Stomach (tissue), 9 donors: Measurements from ENCODE around the gene ATN1. TPM values are rescaled to one million over a fixed set of nuclear protein-coding genes. Genes with fewer than 3 reads are reported as not detected.
A peak's percentile ranks its signal among the peaks of the same experiment; 100 is the strongest.

ENCODE experiments used
- DNase-seq, 2 donors: peaks; one replicate each; pipeline versions ENCODE4 v3.0.0 to v3.0.0-alpha.2; 2013 to 2019
- H3K27ac ChIP-seq, 5 donors: fragments of 200-600 bp in 4 of 5; sonication (generic) in 4 of 5; one replicate each; pipeline ENCODE4 v1.5.1; 2013 to 2019; ENCODE audit warnings: mild to moderate bottlenecking in 1 of 5, moderate library complexity in 1 of 5
- H3K27me3 ChIP-seq, 3 donors: fragments of 200-600 bp; sonication (generic); one replicate each; pipeline ENCODE4 v1.5.1; 2017 to 2019; ENCODE audit warnings: mixed run types in 1 of 3
- H3K36me3 ChIP-seq, 4 donors: fragments of 200-600 bp; sonication (generic); 1 replicate in 3 of 4; 2 replicates in 1 of 4; pipeline ENCODE4 v1.5.1; 2016 to 2019
- H3K4me1 ChIP-seq, 4 donors: fragments of 200-600 bp; sonication (generic); one replicate each; pipeline ENCODE4 v1.5.1; 2016 to 2019
- H3K4me3 ChIP-seq, 4 donors: fragments of 200-600 bp; sonication (generic) in 3 of 4; one replicate each; pipeline ENCODE4 v1.5.1; 2016 to 2019; ENCODE audit warnings: mild to moderate bottlenecking in 1 of 4
- H3K9me3 ChIP-seq, 4 donors: fragments of 200-600 bp; sonication (generic); one replicate each; pipeline ENCODE4 v1.5.1; 2016 to 2019
- CTCF ChIP-seq, 7 experiments: fragments of 450-650 bp in 4 of 7; fragments of 200-600 bp in 3 of 7; sonication (generic) in 3 of 7; IDR thresholded peaks; one replicate each; pipeline ENCODE4 v1.5.1; 2016 to 2019; ENCODE audit warnings: antibody characterized with exemption in 7 of 7, control low read depth in 2 of 7, mild to moderate bottlenecking in 1 of 7
- EP300 ChIP-seq: sonication (generic); formaldehyde crosslinking; IDR thresholded peaks from one replicate; pipeline ENCODE4 v1.6.1; 2017; ENCODE audit warnings: antibody characterized with exemption
- POLR2A ChIP-seq, 4 donors: fragments of 450-650 bp; IDR thresholded peaks; one replicate each; pipeline ENCODE4 v1.6.1; 2016; ENCODE audit warnings: antibody characterized with exemption in 4 of 4, control low read depth in 2 of 4, mild to moderate bottlenecking in 1 of 4, moderate library complexity in 1 of 4
- POLR2AphosphoS5 ChIP-seq, 3 donors: sonication (generic); formaldehyde crosslinking; IDR thresholded peaks; one replicate each; pipeline ENCODE4 v1.6.1; 2016; ENCODE audit warnings: antibody characterized with exemption in 3 of 3
- WGBS, 5 donors: extraction: QIAGEN DNeasy Blood & Tissue Kit in 3 of 5; methylation state at CpG; one replicate each; pipeline versions ENCODE4 v1.1.5 to v1.1.7; 2013 to 2018; 5-methylcytosine and 5-hydroxymethylcytosine counted together
- intact Hi-C: fragments of 100-400 bp; cut with DNase I; formaldehyde crosslinking; loops from one replicate; pipeline ENCODE4 v1.15.1; 2023; ENCODE audit warnings: low total_unique reads
- polyA plus RNA-seq, 3 donors: library from polyadenylated mRNA; stranded (reverse); fragments of 200-250 nt; gene quantifications; one replicate each; pipeline ENCODE4 v1.2.3, GENCODE V29; 2013
- total RNA-seq, 5 donors: library from RNA; depleted of rRNA; stranded (reverse); fragments of >200 nt; gene quantifications; one replicate each; pipeline versions ENCODE4 v1.1.0 to v1.2.3, GENCODE V29; 2014 to 2016
- donor health status: healthy with polysubstance abuse.
- donor health status: Bipolar disorder and iron deficiency.
- donor health status: healthy.

ATN1 gene
- total and polyA plus RNA-seq, 8 donors: 23.3 to 694 (median 73.5) TPM

GRCh38 chr12:6946033-6946919 is 18.5 kb downstream of the ATN1 start:
- Histone ChIP-seq H3K4me1 (peaks cover 27 to 82% (median 52%) of the 10 kb centered on the region in 4 donors), H3K27me3 (no peaks in the 10 kb centered on the region), H3K36me3 (peaks cover 6 to 17% (median 15%) of the 10 kb centered on the region in 4 donors), H3K9me3 (no peaks in the 10 kb centered on the region), H3K27ac (peak overlapping the region; percentile 90 to 99 (median 97)), H3K4me3 (peak overlapping the region; percentile 33 to 64 (median 42))
- 6 to 21% (median 13%) methylated on average over 30 to 32 of the region's 32 CpGs for WGBS, 5 donors
- DNase-seq: peak; percentile 97
- intact Hi-C loops: loop anchor here (10.0 kb wide), 1 partner anchor 169 kb away; no protein-coding TSS in a partner anchor
- TF ChIP-seq POLR2A (IDR thresholded peaks at IDR 0.05) (peak in 2 of 4 donors; percentile 69 to 70), CTCF (IDR thresholded peaks at IDR 0.05) (peak in 2 of 7 experiments; percentile 9 to 45), POLR2AphosphoS5 (IDR thresholded peaks at IDR 0.05) (peak; percentile 42 to 98 (median 98)), EP300 (no peak)

GRCh38 chr12:6946920-6947374 is 19.2 kb downstream of the ATN1 start:
- TF ChIP-seq POLR2AphosphoS5 (IDR thresholded peaks at IDR 0.05) (no peak), CTCF (IDR thresholded peaks at IDR 0.05) (no peak), EP300 (no peak), POLR2A (IDR thresholded peaks at IDR 0.05) (no peak)

GRCh38 chr12:6947615-6948014 is 19.9 kb downstream of the ATN1 start:
- Histone ChIP-seq H3K4me1 (peaks cover 24 to 69% (median 43%) of the 10 kb centered on the region in 4 donors), H3K36me3 (peaks cover 0 to 13% (median 9%) of the 10 kb centered on the region in 4 donors), H3K9me3 (no peaks in the 10 kb centered on the region), H3K27ac (peak overlapping the region in 1 of 5 donors; percentile 97), H3K4me3 (no peak overlapping the region), H3K27me3 (no peaks in the 10 kb centered on the region)
- no peak for TF ChIP-seq CTCF (IDR thresholded peaks at IDR 0.05)
- TF ChIP-seq POLR2AphosphoS5 (IDR thresholded peaks at IDR 0.05): no peak
- no peak for TF ChIP-seq POLR2A (IDR thresholded peaks at IDR 0.05)
- no peak for TF ChIP-seq EP300
- 83 to 92% (median 90%) methylated on average over 8 of the region's 8 CpGs for WGBS, 5 donors
- intact Hi-C loops: loop anchor here (10.0 kb wide), 1 partner anchor 167 kb away; no protein-coding TSS in a partner anchor
- DNase-seq: no peak

More at GRCh38 chr12:6946920-6947374, 19.2 kb downstream of the ATN1 start:
- 41 to 50% (median 45%) methylated on average over 8 of the region's 8 CpGs for WGBS, 5 donors
- Histone ChIP-seq H3K27ac (peak overlapping the region; percentile 90 to 99 (median 97)), H3K36me3 (peaks cover 0 to 11% (median 9%) of the 10 kb centered on the region in 4 donors), H3K27me3 (no peaks in the 10 kb centered on the region), H3K9me3 (no peaks in the 10 kb centered on the region), H3K4me1 (peaks cover 27 to 76% (median 49%) of the 10 kb centered on the region in 4 donors), H3K4me3 (peak overlapping the region; percentile 33 to 64 (median 42))
- DNase-seq: no peak
- intact Hi-C loops: loop anchor here (10.0 kb wide), 1 partner anchor 168 kb away; no protein-coding TSS in a partner anchor

GRCh38 chr12:6948873-6949594 is 21.3 kb downstream of the ATN1 start:
- 75 to 83% (median 80%) methylated on average over 15 of the region's 15 CpGs for WGBS, 5 donors
- peaks cover 0 to 13% (median 9%) of the 10 kb centered on the region in 4 donors for H3K36me3 ChIP-seq
- peaks cover 17 to 72% (median 31%) of the 10 kb centered on the region in 4 donors for H3K4me1 ChIP-seq
- no peak overlapping the region for H3K4me3 ChIP-seq
- intact Hi-C loops: loop anchor here (10.0 kb wide), 1 partner anchor 166 kb away; no protein-coding TSS in a partner anchor
- TF ChIP-seq POLR2A (IDR thresholded peaks at IDR 0.05): no peak
- no peak for TF ChIP-seq POLR2AphosphoS5 (IDR thresholded peaks at IDR 0.05)
- no peak for TF ChIP-seq EP300
- no peak for TF ChIP-seq CTCF (IDR thresholded peaks at IDR 0.05)
- H3K27me3 ChIP-seq: no peaks in the 10 kb centered on the region
- no peaks in the 10 kb centered on the region for H3K9me3 ChIP-seq
- peak overlapping the region; percentile 27 to 71 (median 50) for H3K27ac ChIP-seq
- no peak for DNase-seq
